Colonic mucosa (tissue), 4 donors: ENCODE measurements around the gene MAP3K21. TPM values are rescaled to one million over a fixed set of nuclear protein-coding genes. Genes with fewer than 3 reads are reported as not detected.

ENCODE experiments used
- DNase-seq: peaks from one replicate; pipeline ENCODE4 v3.0.0-alpha.2; 2020
- H3K27ac ChIP-seq: fragments of 200-600 bp; one replicate; pipeline ENCODE4 v1.8.0; 2021
- H3K27me3 ChIP-seq: fragments of 200-600 bp; one replicate; pipeline ENCODE4 v1.8.0; 2021
- H3K36me3 ChIP-seq: fragments of 200-600 bp; one replicate; pipeline ENCODE4 v1.8.0; 2021
- H3K4me1 ChIP-seq: fragments of 200-600 bp; one replicate; pipeline ENCODE4 v1.8.0; 2021; ENCODE audit warnings: mild to moderate bottlenecking
- H3K4me3 ChIP-seq: fragments of 200-600 bp; one replicate; pipeline ENCODE4 v1.8.0; 2021
- H3K9ac ChIP-seq, 2 donors: one replicate each; pipeline ENCODE4 v1.7.0; 2013; ENCODE audit warnings: control low read depth in 2 of 2, low read depth in 2 of 2, low read length in 2 of 2
- H3K9me3 ChIP-seq: fragments of 200-600 bp; one replicate; pipeline ENCODE4 v1.8.0; 2021
- CTCF ChIP-seq: fragments of 200-600 bp; IDR thresholded peaks from one replicate; pipeline ENCODE4 v1.8.0; 2022; ENCODE audit warnings: antibody characterized with exemption, mild to moderate bottlenecking
- intact Hi-C: fragments of 100-400 bp; cut with DNase I; formaldehyde crosslinking; loops from one replicate; pipeline ENCODE4 v1.14.1; 2022
- total RNA-seq, 2 donors: library from RNA; stranded (reverse); fragmentation: NEBNext Ultra II Directional in 1 of 2; extraction: Animal tissue kit (Norgen Biotek cat#: 25700) in 1 of 2; gene quantifications; one replicate each; pipeline ENCODE4 v1.2.1, GENCODE V29; 2021
- donor health status: healthy.
- donor health status: DM: no; HTN: no; CAD: no.
- donor health status: DM: no; HTN: no; CAD: no.

Gene MAP3K21
- total RNA-seq, 2 donors from 2014 or later, result 16.4 to 20.5 TPM

- intact Hi-C loops, result no loop called here
- no peak for TF ChIP-seq CTCF
- no peak for DNase-seq
- Histone ChIP-seq H3K4me1 (no peaks in the 10 kb centered on the region), H3K9ac (no peak overlapping the region), H3K27ac (no peak overlapping the region), H3K9me3 (no peaks in the 10 kb centered on the region), H3K4me3 (no peak overlapping the region), H3K36me3 (no peaks in the 10 kb centered on the region), H3K27me3 (no peaks in the 10 kb centered on the region)
These were observed 44.9 kb downstream of the MAP3K21 start for GRCh38 chr1:233372218-233373120.

GRCh38 chr1:233373226-233373625 lies 45.7 kb downstream of the MAP3K21 start:
- no peaks in the 10 kb centered on the region for H3K27me3 ChIP-seq
- no peak overlapping the region for H3K4me3 ChIP-seq
- no peaks in the 10 kb centered on the region for H3K9me3 ChIP-seq
- H3K4me1 ChIP-seq, result no peaks in the 10 kb centered on the region
- no peak overlapping the region for H3K27ac ChIP-seq
- no peaks in the 10 kb centered on the region for H3K36me3 ChIP-seq
- no peak overlapping the region for H3K9ac ChIP-seq
- DNase-seq, result no peak
- no peak for TF ChIP-seq CTCF
- intact Hi-C loops, result no loop called here

GRCh38 chr1:233375653-233376052 lies 48.1 kb downstream of the MAP3K21 start:
- H3K36me3 ChIP-seq, result no peaks in the 10 kb centered on the region
- H3K4me1 ChIP-seq, result no peaks in the 10 kb centered on the region
- no peak overlapping the region for H3K27ac ChIP-seq
- H3K9ac ChIP-seq, result no peak overlapping the region
- H3K27me3 ChIP-seq, result no peaks in the 10 kb centered on the region
- no peaks in the 10 kb centered on the region for H3K9me3 ChIP-seq
- TF ChIP-seq CTCF, result no peak
- H3K4me3 ChIP-seq, result no peak overlapping the region
- intact Hi-C loops, result no loop called here
- no peak for DNase-seq

- no peaks in the 10 kb centered on the region for H3K36me3 ChIP-seq
- no peaks in the 10 kb centered on the region for H3K27me3 ChIP-seq
- H3K9ac ChIP-seq, result no peak overlapping the region
- intact Hi-C loops, result no loop called here
- H3K4me1 ChIP-seq, result no peaks in the 10 kb centered on the region
- H3K9me3 ChIP-seq, result no peaks in the 10 kb centered on the region
- no peak overlapping the region for H3K4me3 ChIP-seq
- no peak overlapping the region for H3K27ac ChIP-seq
- TF ChIP-seq CTCF, result no peak
- no peak for DNase-seq
These were observed 49.0 kb downstream of the MAP3K21 start for GRCh38 chr1:233376382-233377110.

- no peaks in the 10 kb centered on the region for H3K36me3 ChIP-seq
- no peak overlapping the region for H3K9ac ChIP-seq
- intact Hi-C loops, result no loop called here
- TF ChIP-seq CTCF, result no peak
- H3K4me3 ChIP-seq, result no peak overlapping the region
- H3K9me3 ChIP-seq, result no peaks in the 10 kb centered on the region
- H3K27ac ChIP-seq, result no peak overlapping the region
- no peak for DNase-seq
- H3K4me1 ChIP-seq, result no peaks in the 10 kb centered on the region
- no peaks in the 10 kb centered on the region for H3K27me3 ChIP-seq
These were observed 52.4 kb downstream of the MAP3K21 start for GRCh38 chr1:233379869-233380438.
